GM18909 (cell line): ENCODE results near the gene SRCIN1.
"Not testable (repeated sequence)": the region's sequence is repeated elsewhere in the genome, so short reads cannot be mapped to it uniquely, and the experiment has no call there.

Experiments used
- ATAC-seq: cut with Tn5 transposase; IDR thresholded peaks from one replicate; pipeline ENCODE4 v1.9.1; 2021; ENCODE audit warnings: mild to moderate bottlenecking; ENCODE audit not compliant: unreplicated experiment, poor library complexity

The SRCIN1 gene

DNA sequence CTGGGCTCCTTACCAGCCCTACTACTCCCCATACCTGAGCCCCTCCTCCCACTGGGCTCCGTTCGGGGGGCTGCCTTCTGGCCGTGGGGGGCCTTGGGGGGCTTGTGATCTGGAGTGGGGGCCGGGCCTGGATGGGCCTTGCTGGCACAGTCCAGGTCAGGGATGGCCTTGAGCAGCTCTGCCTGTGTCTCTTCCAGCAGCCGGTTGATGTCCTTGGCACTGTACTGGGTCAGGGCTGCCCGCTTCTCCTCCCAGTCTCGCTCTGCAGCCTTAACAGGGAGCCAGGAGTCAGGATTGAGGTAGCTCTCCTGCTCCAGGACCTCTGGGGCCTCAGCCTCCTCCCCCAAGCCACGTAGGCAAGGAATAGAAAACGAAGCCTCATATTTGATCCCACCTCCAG is 54.6 kb downstream of the SRCIN1 start:
- no peak for ATAC-seq

GRCh38 chr17:38550661-38551060 is 55.1 kb downstream of the SRCIN1 start:
- ATAC-seq: no peak

DNA sequence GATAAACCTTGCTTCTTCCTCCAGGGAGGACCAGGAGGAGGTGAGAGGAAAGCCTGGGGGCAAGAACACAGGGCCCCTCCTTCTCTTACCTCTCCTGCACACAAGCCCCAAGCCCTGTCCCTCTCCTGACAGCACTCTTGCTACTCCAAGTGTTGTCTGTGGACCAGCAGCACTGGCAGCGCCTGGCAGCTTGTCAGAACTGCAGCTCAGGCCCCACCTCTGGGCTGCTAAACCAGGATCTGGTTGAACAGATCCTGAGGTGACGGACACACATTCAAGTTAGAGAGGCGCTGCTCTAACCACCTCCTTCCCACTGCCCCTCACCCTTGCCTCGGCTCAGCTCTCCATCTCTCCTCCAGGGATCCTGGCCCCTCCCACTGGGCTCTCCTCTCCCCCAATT is 56.5 kb downstream of the SRCIN1 start:
- no peak for ATAC-seq

DNA sequence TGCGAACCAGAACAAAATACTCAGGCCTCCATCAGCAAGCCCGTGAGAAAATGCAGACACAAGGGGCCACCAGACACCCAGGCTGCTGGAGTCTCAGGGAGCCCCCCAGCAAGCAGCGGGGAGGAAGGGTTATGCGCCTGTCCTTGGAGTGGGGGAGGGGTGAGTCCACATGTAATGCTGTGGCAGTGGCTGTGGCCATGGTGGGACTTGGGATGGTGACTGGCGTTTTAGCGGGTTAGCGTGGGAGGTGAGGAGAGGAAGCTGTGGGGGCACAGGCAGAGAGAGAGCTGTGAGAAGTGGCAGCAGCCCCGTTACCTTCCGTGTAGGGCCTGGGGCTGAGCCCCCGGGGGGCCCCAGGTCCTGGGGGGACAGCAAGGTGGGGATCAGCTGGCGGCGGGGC is 58.3 kb downstream of the SRCIN1 start:
- ATAC-seq: no peak

DNA sequence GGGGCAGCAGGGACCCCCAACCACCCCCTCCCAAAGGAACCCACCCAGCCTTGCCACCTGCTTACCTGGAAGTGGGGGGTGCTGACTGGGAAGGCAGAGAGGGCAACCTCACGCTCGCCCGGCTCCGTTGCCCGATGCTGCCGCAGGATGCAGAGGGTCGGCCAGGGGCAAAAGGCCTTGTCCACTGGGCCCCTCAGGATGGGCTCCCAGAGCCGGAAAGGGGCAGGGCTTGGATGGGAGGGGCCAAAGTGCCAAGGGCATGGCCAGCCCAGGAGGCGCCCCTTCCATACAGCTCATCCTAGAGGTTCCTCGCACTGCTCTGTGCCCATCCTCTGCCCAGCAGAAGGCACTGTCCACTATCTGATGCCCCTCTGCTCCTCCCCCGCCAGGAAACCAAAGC is 59.4 kb downstream of the SRCIN1 start:
- ATAC-seq: no peak

GRCh38 chr17:38545531-38546225 is 60.1 kb downstream of the SRCIN1 start:
- ATAC-seq: no peak

GRCh38 chr17:38544839-38545209 is 60.9 kb downstream of the SRCIN1 start:
- ATAC-seq: no peak

DNA sequence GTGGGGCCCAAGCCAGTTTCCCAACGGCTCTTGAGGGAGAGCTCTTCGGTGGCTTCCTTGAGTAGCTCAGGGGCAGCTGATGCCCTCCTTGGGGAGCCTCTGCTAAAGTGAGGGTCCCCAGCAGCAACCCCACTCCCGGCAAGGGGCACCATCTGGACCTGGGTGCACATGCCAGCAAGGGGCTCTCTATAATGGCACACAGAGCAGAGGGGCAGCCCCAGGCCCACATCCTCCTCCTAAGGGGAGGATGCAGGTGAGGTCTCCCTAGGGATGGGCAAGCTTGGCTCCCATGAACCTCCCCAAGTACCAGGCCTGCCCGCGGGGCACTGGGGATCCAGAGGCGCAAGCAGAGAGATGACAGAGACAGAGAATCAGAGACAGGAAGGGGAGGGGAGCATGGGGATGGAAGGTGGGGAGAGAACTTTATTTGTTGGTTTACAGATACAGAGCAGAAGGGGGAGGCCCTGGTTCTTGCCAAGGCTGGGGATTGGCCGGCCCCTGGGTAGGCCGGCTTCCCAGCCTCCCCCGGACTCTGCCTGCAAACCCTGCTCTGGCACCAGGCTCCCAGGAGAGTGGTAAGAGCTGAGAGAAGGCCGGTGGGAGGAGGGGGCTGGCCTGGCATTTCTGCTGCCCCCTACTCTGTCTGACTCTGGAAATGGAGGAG is 61.4 kb downstream of the SRCIN1 start:
- no peak for ATAC-seq

DNA sequence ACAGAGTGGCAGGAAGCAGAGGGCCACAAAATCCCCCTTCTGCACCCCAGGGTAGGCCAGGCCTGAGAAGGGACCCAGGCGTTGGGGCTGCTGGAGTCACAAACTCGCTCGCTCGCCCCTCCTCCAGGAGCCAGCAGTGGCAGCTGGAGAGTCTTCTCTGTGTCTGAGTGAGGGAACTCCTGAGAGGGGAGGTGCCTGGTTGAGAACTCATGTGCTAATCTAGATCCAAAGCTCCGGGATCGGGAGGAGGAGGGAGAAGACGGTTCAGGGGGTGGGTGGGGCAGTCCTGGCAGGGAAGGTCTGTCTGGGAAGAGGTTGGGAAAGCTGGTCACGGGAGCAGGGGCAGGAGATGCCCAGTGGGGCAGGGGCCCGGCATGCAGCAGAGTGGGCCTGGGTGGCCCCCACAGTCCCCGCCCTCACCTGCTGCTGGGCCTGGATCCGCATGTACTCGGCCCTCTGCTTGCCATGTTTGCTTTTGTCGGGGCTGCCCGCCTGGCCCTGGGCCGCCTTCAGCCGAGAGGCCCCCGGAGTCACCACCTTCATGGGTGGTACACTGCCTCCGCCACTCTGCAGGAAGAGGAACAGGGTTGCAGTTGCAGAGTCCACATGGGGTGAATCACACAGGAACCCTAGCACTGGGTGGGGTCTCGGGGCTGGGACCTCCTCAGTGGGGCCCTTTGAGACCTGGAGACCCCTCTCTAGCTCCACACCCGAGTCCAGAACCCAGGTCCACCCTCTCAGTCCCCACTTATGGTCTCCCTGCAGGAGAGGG is 62.2 kb downstream of the SRCIN1 start:
- ATAC-seq: no peak

DNA sequence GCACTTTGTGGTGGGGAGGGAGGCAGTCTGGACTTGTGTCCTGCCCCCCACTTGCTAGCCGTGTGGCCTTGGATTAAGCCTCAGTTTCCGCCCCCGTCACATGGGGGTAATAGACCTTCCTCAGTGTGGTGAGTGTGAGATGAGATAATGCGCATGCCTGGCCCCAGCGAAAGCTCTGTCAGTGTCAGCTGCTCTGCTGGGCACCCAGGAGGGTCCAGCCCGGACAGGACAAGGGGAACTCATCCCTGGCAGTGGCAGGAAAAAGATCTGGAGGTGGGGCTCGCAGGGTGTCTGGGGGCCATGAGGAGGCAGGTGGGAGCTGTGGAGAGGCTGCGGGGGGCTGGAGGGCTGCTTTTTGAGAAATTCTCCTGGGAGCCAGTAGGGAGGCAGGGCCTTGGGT is 63.5 kb downstream of the SRCIN1 start:
- no peak for ATAC-seq

- no peak for ATAC-seq
Observed at GRCh38 chr17:38541281-38541680, 64.5 kb downstream of the SRCIN1 start.

DNA sequence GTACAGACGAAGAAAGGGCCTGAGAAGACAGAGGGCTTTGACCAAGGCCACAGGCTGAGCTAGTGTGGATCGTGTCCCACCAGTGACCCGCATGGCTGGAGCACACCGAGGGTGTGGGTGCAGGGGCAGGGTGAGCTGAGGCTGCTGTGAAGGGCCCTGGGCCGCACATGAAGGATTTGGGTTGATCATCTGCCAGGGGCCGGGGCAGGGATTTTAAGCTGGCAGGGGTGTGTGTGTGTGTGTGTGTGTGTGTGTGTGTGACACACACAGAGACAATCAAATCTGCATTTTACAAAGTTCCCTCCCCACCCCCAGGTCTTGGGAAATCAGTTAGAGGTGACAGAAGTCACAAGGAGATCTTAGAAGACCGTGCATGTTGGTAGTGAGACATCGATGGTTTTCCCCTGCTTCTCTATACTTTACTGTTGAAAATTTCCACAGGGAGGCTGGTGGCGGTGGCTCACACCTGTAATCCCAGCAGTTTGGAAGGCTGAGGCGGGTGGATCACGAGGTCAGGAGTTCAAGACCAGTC is 65.2 kb downstream of the SRCIN1 start:
- ATAC-seq: no peak

DNA sequence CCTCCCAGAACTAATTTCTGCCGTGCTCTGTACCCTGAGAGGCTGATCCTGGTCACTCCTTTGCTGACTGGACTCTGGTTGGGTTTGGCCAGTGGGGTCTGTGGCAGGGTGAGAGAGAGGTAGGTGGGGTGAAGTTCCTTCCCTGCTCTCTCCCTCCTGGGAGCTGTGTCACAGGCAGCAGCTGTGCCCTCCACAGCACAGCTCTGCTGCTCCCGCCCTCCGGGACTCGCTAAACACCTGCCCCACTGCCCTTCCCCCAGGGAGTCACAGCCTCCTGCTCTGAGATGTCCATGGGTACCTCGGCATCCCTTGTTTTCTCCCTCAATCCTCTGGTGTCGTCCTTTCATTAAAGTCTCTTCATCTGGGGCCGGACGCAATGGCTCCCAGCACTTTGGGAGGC is 66.4 kb downstream of the SRCIN1 start:
- ATAC-seq: no peak

DNA sequence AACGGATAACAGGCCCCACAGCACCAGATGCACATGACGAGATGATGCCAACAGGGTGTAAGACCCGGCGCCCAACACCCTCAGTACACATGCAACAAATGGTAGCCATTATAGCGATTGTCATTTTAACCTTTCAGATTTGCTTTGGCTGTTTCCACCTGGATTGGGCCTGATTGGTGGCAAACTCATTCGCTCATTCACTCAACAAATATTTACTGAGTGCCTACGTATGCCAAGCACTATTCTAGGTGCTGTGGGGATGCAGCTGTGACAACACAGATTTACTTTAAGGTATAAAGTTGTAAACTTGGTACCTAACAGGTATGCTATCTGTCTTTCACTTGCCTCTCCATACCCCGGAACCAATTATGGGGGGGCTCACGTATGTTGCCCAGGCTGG is 66.8 kb downstream of the SRCIN1 start:
- no peak for ATAC-seq

DNA sequence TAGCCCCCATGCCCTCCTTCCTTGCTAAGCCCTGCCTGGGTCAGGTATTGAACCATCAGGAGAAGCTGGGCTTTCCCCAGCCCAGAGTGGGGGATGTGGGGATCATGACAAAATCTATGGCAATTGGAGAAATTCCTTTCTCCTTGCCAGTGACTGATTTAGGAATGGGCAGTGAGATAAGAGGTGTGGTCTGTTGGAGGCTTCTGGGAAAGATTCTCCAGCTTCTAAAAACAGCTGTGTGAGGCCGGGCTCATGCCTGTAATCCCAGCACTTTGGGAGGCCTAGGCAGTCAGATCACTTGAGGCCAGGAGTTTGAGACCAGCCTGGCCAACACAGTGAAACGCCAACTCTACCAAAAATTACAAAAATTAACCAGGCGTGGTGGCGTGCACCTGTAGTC is 69.1 kb downstream of the SRCIN1 start:
- ATAC-seq: no peak

GRCh38 chr17:38535886-38536285 is 69.9 kb downstream of the SRCIN1 start:
- ATAC-seq: no peak

DNA sequence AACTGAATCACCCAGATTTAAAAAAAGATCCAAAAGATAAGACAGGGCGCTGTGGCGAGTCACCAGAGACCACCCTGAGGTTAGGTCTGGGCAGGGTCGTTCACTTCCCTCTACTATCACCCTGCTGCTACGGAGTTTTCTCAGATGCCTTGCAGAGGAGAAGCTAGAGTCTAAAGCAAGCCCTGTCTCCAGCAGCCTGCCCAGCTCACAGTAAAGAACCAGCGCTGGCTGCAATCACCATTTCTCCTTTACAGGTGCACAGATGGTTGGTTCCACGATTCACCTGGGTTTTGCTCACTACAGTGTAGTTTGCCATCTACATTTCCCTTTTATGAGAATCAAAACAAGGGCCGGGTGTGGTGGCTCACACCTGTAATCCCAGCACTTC is 71.3 kb downstream of the SRCIN1 start:
- no peak for ATAC-seq

- ATAC-seq: no peak
Observed at GRCh38 chr17:38533866-38534497, 71.8 kb downstream of the SRCIN1 start.

DNA sequence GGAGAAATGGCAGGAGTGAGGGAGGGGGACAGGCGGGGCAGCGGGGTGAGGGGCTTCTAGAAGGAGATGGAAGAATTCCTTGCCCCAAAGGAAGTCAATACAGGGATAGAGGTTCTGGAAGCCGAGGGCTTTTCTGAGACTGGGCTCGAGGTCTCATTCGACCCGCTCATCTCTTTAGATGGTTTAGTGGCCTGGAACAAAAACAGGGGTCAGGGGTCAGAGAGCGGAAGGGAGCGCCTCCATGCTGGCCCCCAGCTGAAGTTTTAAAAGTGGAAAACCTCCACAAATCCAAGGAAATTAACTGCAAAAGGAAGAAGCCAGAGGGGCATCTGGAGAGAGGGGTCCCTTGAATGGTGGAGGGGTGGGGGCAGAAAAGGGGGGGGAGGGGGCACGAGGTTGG is 72.5 kb downstream of the SRCIN1 start:
- no peak for ATAC-seq

- ATAC-seq: no peak
Observed at GRCh38 chr17:38532451-38532850, 73.3 kb downstream of the SRCIN1 start.

- ATAC-seq: not testable (repeated sequence)
Observed at GRCh38 chr17:38531761-38532160, 74.0 kb downstream of the SRCIN1 start.
